NB4 (cell line): ENCODE results near the gene SAMD5.

ENCODE experiments used
- DNase-seq: peaks from one replicate; pipeline ENCODE4 v3.0.0; 2010; ENCODE audit warnings: low read depth
- H3K4me3 ChIP-seq: one replicate; pipeline ENCODE4 v1.5.1; 2011; ENCODE audit warnings: mild to moderate bottlenecking, low read depth, low read length, moderate library complexity
- MYC ChIP-seq: IDR thresholded peaks from 2 replicates; pipeline ENCODE4 v1.6.1; 2011; ENCODE audit warnings: low read depth, low read length
- POLR2A ChIP-seq: IDR thresholded peaks from 2 replicates; pipeline ENCODE4 v1.6.1; 2011; ENCODE audit warnings: mild to moderate bottlenecking; ENCODE audit not compliant: insufficient read length; ENCODE audit errors: extremely low read depth
- TF ChIP-seq, protein P1 (sequence below): IDR thresholded peaks from 2 replicates; pipeline ENCODE4 v1.6.1; 2011; ENCODE audit warnings: low read depth, low read length
- TF ChIP-seq, protein P2 (sequence below): IDR thresholded peaks from one replicate; pipeline ENCODE4 v1.5.1; 2012; ENCODE audit warnings: low read depth, low read length

SAMD5 gene

GRCh38 chr6:147468634-147469033, 39.9 kb upstream of the SAMD5 start:
- H3K4me3 ChIP-seq: no peak overlapping the region
- TF ChIP-seq, protein P1, sequence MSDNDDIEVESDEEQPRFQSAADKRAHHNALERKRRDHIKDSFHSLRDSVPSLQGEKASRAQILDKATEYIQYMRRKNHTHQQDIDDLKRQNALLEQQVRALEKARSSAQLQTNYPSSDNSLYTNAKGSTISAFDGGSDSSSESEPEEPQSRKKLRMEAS: no peak
- TF ChIP-seq, protein P2, sequence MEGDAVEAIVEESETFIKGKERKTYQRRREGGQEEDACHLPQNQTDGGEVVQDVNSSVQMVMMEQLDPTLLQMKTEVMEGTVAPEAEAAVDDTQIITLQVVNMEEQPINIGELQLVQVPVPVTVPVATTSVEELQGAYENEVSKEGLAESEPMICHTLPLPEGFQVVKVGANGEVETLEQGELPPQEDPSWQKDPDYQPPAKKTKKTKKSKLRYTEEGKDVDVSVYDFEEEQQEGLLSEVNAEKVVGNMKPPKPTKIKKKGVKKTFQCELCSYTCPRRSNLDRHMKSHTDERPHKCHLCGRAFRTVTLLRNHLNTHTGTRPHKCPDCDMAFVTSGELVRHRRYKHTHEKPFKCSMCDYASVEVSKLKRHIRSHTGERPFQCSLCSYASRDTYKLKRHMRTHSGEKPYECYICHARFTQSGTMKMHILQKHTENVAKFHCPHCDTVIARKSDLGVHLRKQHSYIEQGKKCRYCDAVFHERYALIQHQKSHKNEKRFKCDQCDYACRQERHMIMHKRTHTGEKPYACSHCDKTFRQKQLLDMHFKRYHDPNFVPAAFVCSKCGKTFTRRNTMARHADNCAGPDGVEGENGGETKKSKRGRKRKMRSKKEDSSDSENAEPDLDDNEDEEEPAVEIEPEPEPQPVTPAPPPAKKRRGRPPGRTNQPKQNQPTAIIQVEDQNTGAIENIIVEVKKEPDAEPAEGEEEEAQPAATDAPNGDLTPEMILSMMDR: no peak
- TF ChIP-seq POLR2A (no peak), MYC (no peak)
- no peak for DNase-seq

DNA sequence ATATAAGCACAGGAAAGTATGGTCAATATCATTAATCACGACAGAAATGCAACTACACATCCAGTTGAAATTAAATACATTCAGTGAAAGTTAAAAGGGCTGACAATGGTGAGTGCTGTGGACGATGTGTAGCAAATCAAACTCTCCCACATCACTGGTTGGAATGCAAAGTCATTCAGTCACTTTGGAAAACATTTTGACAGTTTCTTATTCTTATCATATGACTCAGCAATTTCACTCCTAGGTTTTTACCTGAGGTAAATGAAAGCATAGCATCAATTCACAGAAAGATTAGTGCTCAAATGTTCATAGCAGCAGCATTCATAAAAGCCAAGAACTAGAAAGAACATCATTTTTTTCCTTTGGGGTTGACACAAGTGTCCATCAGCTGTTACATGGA, 28.6 kb upstream of the SAMD5 start:
- no peak for TF ChIP-seq MYC
- TF ChIP-seq POLR2A: no peak
- DNase-seq: no peak
- H3K4me3 ChIP-seq: no peak overlapping the region

DNA sequence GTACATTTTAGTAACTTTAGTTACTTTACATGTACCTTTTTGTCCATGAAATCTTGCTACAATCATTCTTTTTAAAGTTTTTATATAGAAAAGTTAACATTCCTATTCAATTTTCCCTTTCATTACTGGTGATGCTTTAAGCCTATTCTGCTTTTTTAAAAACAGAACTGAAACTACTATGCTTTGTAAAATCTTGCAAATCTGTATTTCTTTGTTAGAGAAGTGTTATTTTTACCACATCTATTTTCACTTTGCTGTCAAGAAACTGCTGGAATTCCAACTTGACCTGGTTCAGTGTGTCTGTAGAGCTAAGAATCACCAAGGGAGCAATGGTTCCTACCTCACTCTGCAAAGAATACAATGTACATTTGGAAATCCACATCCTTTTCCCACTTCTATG, 21.8 kb upstream of the SAMD5 start:
- TF ChIP-seq, protein P2: no peak
- no peak for TF ChIP-seq POLR2A
- TF ChIP-seq MYC: no peak
- TF ChIP-seq, protein P1: no peak
- H3K4me3 ChIP-seq: no peak overlapping the region
- no peak for DNase-seq

DNA sequence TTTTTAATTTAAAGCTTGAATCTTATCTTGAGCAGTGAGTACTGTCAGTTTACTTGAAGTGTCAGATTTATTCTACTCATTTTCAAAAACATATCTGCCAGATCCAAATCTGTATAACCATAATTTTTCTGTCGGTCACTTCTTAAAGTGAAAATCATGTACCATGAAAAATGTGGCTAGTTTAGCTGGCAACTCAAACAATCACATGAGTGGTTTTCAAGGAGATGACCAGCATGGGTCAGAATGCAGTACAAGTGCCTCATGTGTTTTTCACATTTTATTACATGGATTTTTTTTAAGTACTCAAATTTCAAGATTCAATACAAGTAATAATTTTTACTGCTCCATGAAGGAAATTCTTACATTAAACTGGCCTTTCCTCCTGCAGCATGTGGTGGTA, 11.0 kb upstream of the SAMD5 start:
- TF ChIP-seq, protein P2: no peak
- TF ChIP-seq MYC (no peak), POLR2A (no peak)
- TF ChIP-seq, protein P1: no peak
- no peak for DNase-seq
- H3K4me3 ChIP-seq: no peak overlapping the region

- TF ChIP-seq POLR2A: no peak
- TF ChIP-seq, protein P2: no peak
- no peak for TF ChIP-seq MYC
- TF ChIP-seq, protein P1: no peak
- no peak overlapping the region for H3K4me3 ChIP-seq
- DNase-seq: no peak
Measured at GRCh38 chr6:147503587-147503986, 4.9 kb upstream of the SAMD5 start.

- DNase-seq: no peak
Measured at GRCh38 chr6:147504848-147505247, 3.6 kb upstream of the SAMD5 start.

DNA sequence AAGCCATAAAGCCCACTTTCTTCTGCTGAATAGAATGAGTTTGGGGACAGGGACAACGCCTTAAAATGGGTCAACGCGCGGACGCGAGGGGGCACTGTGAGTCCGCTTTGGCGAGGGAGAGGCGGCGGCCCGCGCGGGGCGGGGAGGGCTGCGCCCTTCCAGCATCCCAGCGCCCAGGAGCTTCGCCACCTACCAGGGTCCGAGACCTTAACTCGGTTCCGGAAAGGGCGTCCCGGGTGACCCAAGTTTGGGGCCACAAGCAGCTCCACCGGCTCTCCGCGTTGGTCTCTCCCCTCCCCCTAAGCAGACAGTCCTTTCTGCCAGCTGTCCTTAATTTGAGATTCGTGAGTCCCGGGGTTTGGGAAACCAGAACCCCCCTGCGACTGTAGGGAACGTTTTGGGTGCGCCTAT, 1.8 kb upstream of the SAMD5 start:
- DNase-seq: peak; percentile 61
- TF ChIP-seq, protein P2: peak; percentile 70
- TF ChIP-seq, protein P1: no peak
- no peak overlapping the region for H3K4me3 ChIP-seq

More at GRCh38 chr6:147504848-147505247, 3.6 kb upstream of the SAMD5 start:
- H3K4me3 ChIP-seq: no peak overlapping the region
- no peak for TF ChIP-seq POLR2A
